SK-N-SH treated with all-trans-retinoic acid at 6 μM for 48 hours (cell line): ENCODE results near the gene KERA.

Experiments
- ATAC-seq: fragments of 200-7000 bp; cut with Tn5 transposase; 3 replicates; pipeline ENCODE4 v1.9.1; 2020; ENCODE audit warnings: mild to moderate bottlenecking, moderate library complexity
- ARNTL ChIP-seq: fragments of 450-650 bp; formaldehyde crosslinking; IDR thresholded peaks from 2 replicates; pipeline ENCODE4 v1.5.0; 2020; ENCODE audit warnings: low read depth, mild to moderate bottlenecking, moderate library complexity, borderline replicate concordance
- BACH2 ChIP-seq: fragments of 250-450 bp; sonication (Bioruptor Pico); IDR thresholded peaks from 2 replicates; pipeline ENCODE4 v1.9.0; 2021; ENCODE audit warnings: mild to moderate bottlenecking, borderline replicate concordance
- CREB5 ChIP-seq: fragments of 250-450 bp; sonication (Bioruptor Pico); IDR thresholded peaks from 2 replicates; pipeline ENCODE4 v1.5.1; 2020; ENCODE audit warnings: low read depth, mild to moderate bottlenecking, moderate library complexity
- CSDC2 ChIP-seq: fragments of 250-450 bp; sonication (Bioruptor Pico); IDR thresholded peaks from 2 replicates; pipeline ENCODE4 v1.5.0; 2020; ENCODE audit warnings: mild to moderate bottlenecking, moderate library complexity
- CSRNP3 ChIP-seq: fragments of 250-450 bp; sonication (Bioruptor Pico); IDR thresholded peaks from 2 replicates; pipeline ENCODE4 v1.5.1; 2021; ENCODE audit warnings: mild to moderate bottlenecking, moderate library complexity
- ESRRG ChIP-seq: fragments of 250-450 bp; sonication (Bioruptor Pico); IDR thresholded peaks from 2 replicates; pipeline ENCODE4 v1.6.1; 2021; ENCODE audit warnings: mild to moderate bottlenecking
- GLIS3 ChIP-seq: fragments of 250-450 bp; sonication (Bioruptor Pico); IDR thresholded peaks from 2 replicates; pipeline ENCODE4 v1.5.0; 2020; ENCODE audit warnings: mild to moderate bottlenecking, moderate library complexity
- ISL1 ChIP-seq: fragments of 250-450 bp; sonication (Bioruptor Pico); IDR thresholded peaks from 2 replicates; pipeline ENCODE4 v2.1.2; 2022; ENCODE audit warnings: mild to moderate bottlenecking, moderate library complexity
- OSR1 ChIP-seq: fragments of 250-450 bp; sonication (Bioruptor Pico); IDR thresholded peaks from 2 replicates; pipeline ENCODE4 v1.8.0; 2022; ENCODE audit warnings: moderate library complexity, mild to moderate bottlenecking, inconsistent platforms
- PATZ1 ChIP-seq: fragments of 250-450 bp; sonication (Bioruptor Pico); IDR thresholded peaks from 2 replicates; pipeline ENCODE4 v1.8.0; 2020; ENCODE audit warnings: mild to moderate bottlenecking, moderate library complexity, borderline replicate concordance
- POU6F1 ChIP-seq: fragments of 250-450 bp; sonication (Bioruptor Pico); IDR thresholded peaks from 2 replicates; pipeline ENCODE4 v1.8.0; 2021; ENCODE audit warnings: low read depth, mild to moderate bottlenecking, moderate library complexity, borderline replicate concordance
- PPARA ChIP-seq: fragments of 250-450 bp; sonication (Bioruptor Pico); IDR thresholded peaks from 2 replicates; pipeline ENCODE4 v1.5.0; 2020; ENCODE audit warnings: mild to moderate bottlenecking, borderline replicate concordance
- RARB ChIP-seq: fragments of 250-450 bp; sonication (Bioruptor Pico); IDR thresholded peaks from 2 replicates; pipeline ENCODE4 v1.8.0; 2021; ENCODE audit warnings: mild to moderate bottlenecking, moderate library complexity
- SNAI2 ChIP-seq: fragments of 250-450 bp; sonication (Bioruptor Pico); IDR thresholded peaks from 2 replicates; pipeline ENCODE4 v1.5.0; 2020; ENCODE audit warnings: mild to moderate bottlenecking, moderate library complexity
- TCF4 ChIP-seq: fragments of 250-450 bp; sonication (Bioruptor Pico); IDR thresholded peaks from 2 replicates; pipeline ENCODE4 v1.8.0; 2021; ENCODE audit warnings: mild to moderate bottlenecking, moderate library complexity, borderline replicate concordance
- TOX ChIP-seq: fragments of 250-450 bp; sonication (Bioruptor Pico); IDR thresholded peaks from 2 replicates; pipeline ENCODE4 v1.8.0; 2021; ENCODE audit warnings: mild to moderate bottlenecking, moderate library complexity, borderline replicate concordance
- TSHZ2 ChIP-seq: fragments of 250-450 bp; sonication (Bioruptor Pico); IDR thresholded peaks from 2 replicates; pipeline ENCODE4 v1.5.0; 2020; ENCODE audit warnings: mild to moderate bottlenecking, moderate library complexity
- ZC3H10 ChIP-seq: fragments of 250-450 bp; sonication (Bioruptor Pico); IDR thresholded peaks from 2 replicates; pipeline ENCODE4 v1.5.1; 2021; ENCODE audit warnings: mild to moderate bottlenecking, moderate library complexity
- ZFP3 ChIP-seq: fragments of 250-450 bp; sonication (Bioruptor Pico); IDR thresholded peaks from 2 replicates; pipeline ENCODE4 v1.5.0; 2020; ENCODE audit warnings: mild to moderate bottlenecking, moderate library complexity
- ZFP30 ChIP-seq: fragments of 450-650 bp; formaldehyde crosslinking; IDR thresholded peaks from 2 replicates; pipeline ENCODE4 v1.5.0; 2022; ENCODE audit warnings: mild to moderate bottlenecking, moderate library complexity
- ZNF565 ChIP-seq: fragments of 450-650 bp; formaldehyde crosslinking; conservative IDR thresholded peaks from 2 replicates; pipeline ENCODE4 v1.5.0; 2020; ENCODE audit warnings: low read depth, mild to moderate bottlenecking, moderate library complexity
- ZNF70 ChIP-seq: fragments of 450-650 bp; formaldehyde crosslinking; IDR thresholded peaks from 2 replicates; pipeline ENCODE4 v1.5.0; 2020; ENCODE audit warnings: mild to moderate bottlenecking, moderate library complexity

KERA gene

GRCh38 chr12:91078501-91078900 lies 20.7 kb upstream of the KERA start:
- ATAC-seq = no peak
- TF ChIP-seq ZNF565 (CRISPR knock-in tag) (no peak), CSRNP3 (CRISPR knock-in tag) (no peak), SNAI2 (no peak), ZFP30 (no peak)

- TF ChIP-seq GLIS3 = no peak
- TF ChIP-seq OSR1 = no peak
- no peak for ATAC-seq
These were observed 19.6 kb upstream of the KERA start for GRCh38 chr12:91077228-91077954.

- no peak for ATAC-seq
- no peak for TF ChIP-seq BACH2 (CRISPR knock-in tag)
- TF ChIP-seq ZNF70 (CRISPR knock-in tag) = no peak
- TF ChIP-seq PATZ1 (CRISPR knock-in tag) = no peak
- TF ChIP-seq ISL1 (CRISPR knock-in tag) = no peak
- no peak for TF ChIP-seq CSDC2 (CRISPR knock-in tag)
- TF ChIP-seq TSHZ2 (CRISPR knock-in tag) = no peak
- no peak for TF ChIP-seq ZC3H10
- no peak for TF ChIP-seq TCF4 (CRISPR knock-in tag)
- TF ChIP-seq ZFP30 = no peak
These were observed 17.0 kb upstream of the KERA start for GRCh38 chr12:91074851-91075250.

- TF ChIP-seq RARB (CRISPR knock-in tag) (no peak), ZFP3 (CRISPR knock-in tag) (no peak), ZFP30 (no peak), CSRNP3 (CRISPR knock-in tag) (no peak), CSDC2 (CRISPR knock-in tag) (no peak), ZNF70 (CRISPR knock-in tag) (no peak), BACH2 (CRISPR knock-in tag) (no peak), ZC3H10 (no peak), SNAI2 (no peak), ISL1 (CRISPR knock-in tag) (no peak), PPARA (CRISPR knock-in tag) (no peak), CREB5 (CRISPR knock-in tag) (no peak), ARNTL (CRISPR knock-in tag) (no peak), TOX (no peak), ESRRG (CRISPR knock-in tag) (no peak), ZNF565 (CRISPR knock-in tag) (no peak), POU6F1 (no peak)
- no peak for ATAC-seq
These were observed 16.4 kb upstream of the KERA start for GRCh38 chr12:91074154-91074709.
